KMS-11 (cell line): Measurements from ENCODE around the gene RPS21.

Source experiments
- H2AFZ ChIP-seq: fragments of 200-600 bp; sonication (generic); 2 replicates; pipeline ENCODE4 v1.6.1; 2016; ENCODE audit warnings: antibody characterized with exemption, mixed run types, low read depth
- H3K27ac ChIP-seq: fragments of 200-600 bp; sonication (generic); 2 replicates; pipeline ENCODE4 v1.6.1; 2016; ENCODE audit warnings: mild to moderate bottlenecking, mixed run types
- H3K27me3 ChIP-seq: fragments of 200-600 bp; sonication (generic); 2 replicates; pipeline ENCODE4 v1.6.1; 2017; ENCODE audit warnings: mild to moderate bottlenecking, low read depth, mixed run types, moderate library complexity; ENCODE audit not compliant: insufficient read depth
- H3K36me3 ChIP-seq: fragments of 200-600 bp; sonication (generic); 2 replicates; pipeline ENCODE4 v1.6.1; 2017; ENCODE audit warnings: mild to moderate bottlenecking, mixed run types; ENCODE audit not compliant: insufficient read depth
- H3K4me1 ChIP-seq: fragments of 200-600 bp; sonication (generic); 2 replicates; pipeline ENCODE4 v1.6.1; 2016; ENCODE audit warnings: mild to moderate bottlenecking, low read depth, mixed run types; ENCODE audit not compliant: poor library complexity, severe bottlenecking
- H3K4me2 ChIP-seq: fragments of 200-600 bp; sonication (generic); 2 replicates; pipeline ENCODE4 v1.7.0; 2016; ENCODE audit warnings: mild to moderate bottlenecking, mixed run types
- H3K4me3 ChIP-seq: fragments of 200-600 bp; sonication (generic); IDR thresholded peaks from 2 replicates; pipeline ENCODE4 v1.6.1; 2017; ENCODE audit warnings: low read depth, low read length, mixed read lengths; ENCODE audit not compliant: insufficient read depth
- H3K79me2 ChIP-seq: fragments of 200-600 bp; sonication (generic); 2 replicates; pipeline ENCODE4 v1.6.1; 2016; ENCODE audit warnings: low read depth, mixed run types; ENCODE audit not compliant: insufficient read depth
- H3K9ac ChIP-seq: fragments of 200-600 bp; sonication (generic); 2 replicates; pipeline ENCODE4 v1.6.1; 2016; ENCODE audit warnings: mild to moderate bottlenecking, mixed run types
- H4K20me1 ChIP-seq: fragments of 200-600 bp; sonication (generic); 2 replicates; pipeline ENCODE4 v1.6.1; 2016; ENCODE audit warnings: mild to moderate bottlenecking, mixed run types; ENCODE audit not compliant: insufficient read depth
- TF ChIP-seq, protein P1 (sequence below): fragments of 200-600 bp; sonication (generic); conservative IDR thresholded peaks from 2 replicates; pipeline ENCODE4 v1.6.1; 2017; ENCODE audit warnings: low read depth, mild to moderate bottlenecking, antibody characterized with exemption, low read length, moderate library complexity, mixed read lengths

Gene RPS21

DNA sequence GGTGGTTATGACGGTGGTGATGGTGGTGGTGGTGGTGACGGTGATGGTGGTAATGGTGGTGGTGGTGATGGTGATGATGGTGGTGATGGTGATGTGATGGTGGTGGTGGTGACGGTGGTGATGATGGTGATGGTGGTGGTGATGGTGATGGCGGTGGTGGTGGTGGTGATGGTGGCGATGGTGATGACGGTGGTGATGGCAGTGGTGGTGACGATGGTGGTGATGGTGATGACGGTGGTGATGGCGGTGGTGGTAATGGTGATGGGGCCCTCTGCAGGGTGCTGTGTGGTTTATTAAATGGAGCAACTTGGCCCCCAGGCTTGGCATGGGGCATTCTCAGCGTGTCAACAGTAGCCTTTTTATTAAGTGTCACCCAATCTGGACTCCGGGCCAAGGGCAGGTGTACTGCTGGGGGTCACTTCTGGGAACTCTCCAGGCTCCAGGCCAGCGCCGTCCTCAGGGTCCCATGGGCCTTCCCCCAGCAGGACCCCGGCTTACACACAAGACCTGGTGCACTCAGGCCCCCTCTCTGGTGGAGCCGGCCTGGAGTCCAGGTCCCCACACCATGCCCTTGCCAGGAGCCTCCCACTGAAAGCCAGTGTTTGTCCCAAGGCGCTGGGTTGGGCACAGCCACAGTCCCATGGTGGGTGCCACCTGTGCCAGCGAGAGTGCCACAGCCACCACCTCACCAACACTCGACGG lies 11.4 kb downstream of the RPS21 start:
- no peaks in the 10 kb centered on the region for H3K27me3 ChIP-seq
- H2AFZ ChIP-seq: no peak overlapping the region
- H3K36me3 ChIP-seq: no peaks in the 10 kb centered on the region
- H3K4me3 ChIP-seq: no peak overlapping the region
- TF ChIP-seq, protein P1, sequence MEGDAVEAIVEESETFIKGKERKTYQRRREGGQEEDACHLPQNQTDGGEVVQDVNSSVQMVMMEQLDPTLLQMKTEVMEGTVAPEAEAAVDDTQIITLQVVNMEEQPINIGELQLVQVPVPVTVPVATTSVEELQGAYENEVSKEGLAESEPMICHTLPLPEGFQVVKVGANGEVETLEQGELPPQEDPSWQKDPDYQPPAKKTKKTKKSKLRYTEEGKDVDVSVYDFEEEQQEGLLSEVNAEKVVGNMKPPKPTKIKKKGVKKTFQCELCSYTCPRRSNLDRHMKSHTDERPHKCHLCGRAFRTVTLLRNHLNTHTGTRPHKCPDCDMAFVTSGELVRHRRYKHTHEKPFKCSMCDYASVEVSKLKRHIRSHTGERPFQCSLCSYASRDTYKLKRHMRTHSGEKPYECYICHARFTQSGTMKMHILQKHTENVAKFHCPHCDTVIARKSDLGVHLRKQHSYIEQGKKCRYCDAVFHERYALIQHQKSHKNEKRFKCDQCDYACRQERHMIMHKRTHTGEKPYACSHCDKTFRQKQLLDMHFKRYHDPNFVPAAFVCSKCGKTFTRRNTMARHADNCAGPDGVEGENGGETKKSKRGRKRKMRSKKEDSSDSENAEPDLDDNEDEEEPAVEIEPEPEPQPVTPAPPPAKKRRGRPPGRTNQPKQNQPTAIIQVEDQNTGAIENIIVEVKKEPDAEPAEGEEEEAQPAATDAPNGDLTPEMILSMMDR: no peak
- H3K27ac ChIP-seq: no peak overlapping the region
- no peak overlapping the region for H3K4me2 ChIP-seq
- no peaks in the 10 kb centered on the region for H4K20me1 ChIP-seq
- H3K79me2 ChIP-seq: no peaks in the 10 kb centered on the region
- no peak overlapping the region for H3K9ac ChIP-seq
- H3K4me1 ChIP-seq: no peaks in the 10 kb centered on the region

DNA sequence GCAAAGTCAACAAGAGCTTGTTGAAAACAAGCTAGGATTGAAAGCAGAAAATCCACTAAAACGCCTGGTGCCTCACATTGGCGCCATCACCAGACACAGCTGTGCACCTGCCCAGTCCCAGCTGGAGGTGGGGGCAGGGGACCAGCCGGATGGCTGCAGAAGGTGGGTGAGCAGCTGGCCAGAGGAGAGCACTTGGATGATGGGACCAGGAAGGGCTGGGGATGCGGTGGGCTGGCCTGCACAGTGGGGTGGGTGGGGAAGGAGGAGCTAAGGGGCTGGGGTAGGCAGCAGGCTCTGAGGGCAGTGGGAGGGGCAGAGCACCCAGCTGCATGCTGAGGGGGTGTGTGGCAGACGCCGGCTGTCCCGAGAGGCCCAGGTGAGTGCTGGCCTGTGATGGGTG lies 13.1 kb downstream of the RPS21 start:
- H3K36me3 ChIP-seq: no peaks in the 10 kb centered on the region
- H3K79me2 ChIP-seq: no peaks in the 10 kb centered on the region; the same call in 1 of the 2 replicates
- H3K27ac ChIP-seq: no peak overlapping the region
- no peak overlapping the region for H3K4me2 ChIP-seq
- no peak overlapping the region for H3K4me3 ChIP-seq
- H3K9ac ChIP-seq: no peak overlapping the region
- H2AFZ ChIP-seq: no peak overlapping the region
- no peaks in the 10 kb centered on the region for H4K20me1 ChIP-seq
- H3K27me3 ChIP-seq: no peaks in the 10 kb centered on the region
- TF ChIP-seq, protein P1: no peak
- no peaks in the 10 kb centered on the region for H3K4me1 ChIP-seq

DNA sequence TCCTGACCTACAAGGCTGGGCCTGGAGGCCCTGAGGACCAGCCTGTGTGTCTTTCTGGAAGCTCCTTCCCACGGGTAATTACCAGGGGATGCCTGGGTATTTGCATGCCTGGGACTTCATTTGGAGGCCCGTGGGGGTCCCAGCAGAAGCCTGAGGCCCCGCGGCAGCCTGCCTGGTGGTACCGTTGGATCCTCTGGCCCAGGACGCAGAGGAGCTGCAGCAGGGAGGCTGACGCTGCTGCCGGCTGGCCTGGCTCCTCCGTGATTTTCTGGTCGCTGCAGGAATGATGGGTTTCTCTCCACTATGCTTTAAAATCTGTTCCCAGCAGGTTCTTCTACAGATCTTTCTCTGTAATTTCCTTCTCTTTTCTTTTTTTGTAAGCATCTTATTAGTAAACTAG lies 13.6 kb downstream of the RPS21 start:
- Histone ChIP-seq H3K36me3 (no peaks in the 10 kb centered on the region), H3K4me3 (no peak overlapping the region), H3K4me2 (no peak overlapping the region), H3K4me1 (peaks cover 2% of the 10 kb centered on the region), H3K79me2 (no peaks in the 10 kb centered on the region; the same call in 1 of the 2 replicates), H4K20me1 (no peaks in the 10 kb centered on the region), H2AFZ (no peak overlapping the region), H3K9ac (no peak overlapping the region), H3K27ac (no peak overlapping the region), H3K27me3 (no peaks in the 10 kb centered on the region)
- TF ChIP-seq, protein P1: no peak

DNA sequence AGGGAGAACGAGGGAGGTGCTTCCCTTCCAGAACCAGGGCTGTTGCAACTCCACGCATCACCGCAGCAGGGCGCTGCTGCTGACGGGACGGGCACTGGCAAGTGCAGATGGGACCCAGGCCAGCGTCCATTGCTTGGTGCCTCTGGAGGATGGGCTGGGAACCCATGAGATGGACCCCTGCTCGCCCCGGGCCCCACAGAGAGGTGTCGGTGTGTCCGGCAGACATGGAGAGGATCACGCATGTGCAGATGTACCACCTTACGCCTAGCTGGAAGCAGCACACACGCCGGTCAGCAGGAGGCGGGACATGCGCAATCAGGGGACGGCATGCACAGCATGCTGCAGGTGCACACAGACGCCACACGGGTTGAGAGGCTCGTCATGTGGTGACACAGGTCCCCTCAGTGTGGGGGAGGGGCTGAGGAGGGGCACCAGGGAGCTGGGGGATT lies 14.5 kb downstream of the RPS21 start:
- Histone ChIP-seq H3K4me3 (no peak overlapping the region), H3K36me3 (no peaks in the 10 kb centered on the region), H3K27me3 (no peaks in the 10 kb centered on the region), H3K79me2 (no peaks in the 10 kb centered on the region; the same call in 1 of the 2 replicates), H4K20me1 (no peaks in the 10 kb centered on the region), H2AFZ (no peak overlapping the region), H3K27ac (no peak overlapping the region), H3K4me1 (peaks cover 10% of the 10 kb centered on the region), H3K4me2 (no peak overlapping the region), H3K9ac (no peak overlapping the region)
- TF ChIP-seq, protein P1: no peak
